Epithelial cell of esophagus (primary cell): ENCODE measurements around the gene CFAP77.

ENCODE experiments used
- DNase-seq: peaks from one replicate; pipeline ENCODE4 v3.0.0; 2010; ENCODE audit warnings: low read depth
- H3K4me3 ChIP-seq: 2 replicates; pipeline ENCODE4 v1.5.1; 2011; ENCODE audit warnings: mild to moderate bottlenecking, low read length, control low read depth
- CTCF ChIP-seq: IDR thresholded peaks from 2 replicates; pipeline ENCODE4 v1.5.1; 2011; ENCODE audit warnings: low read depth, mild to moderate bottlenecking, low read length, control low read depth, inconsistent platforms; ENCODE audit not compliant: insufficient read depth; ENCODE audit errors: missing control alignments

Gene CFAP77

GRCh38 chr9:132474253-132474652 is 64.2 kb downstream of the CFAP77 start:
- no peak for TF ChIP-seq CTCF
- no peak for DNase-seq
- H3K4me3 ChIP-seq: no peak overlapping the region

- no peak overlapping the region for H3K4me3 ChIP-seq
- DNase-seq: no peak
- TF ChIP-seq CTCF: no peak
Observed at GRCh38 chr9:132478353-132479050, 68.5 kb downstream of the CFAP77 start.

- no peak for DNase-seq
Observed at GRCh38 chr9:132479733-132480132, 69.7 kb downstream of the CFAP77 start.

GRCh38 chr9:132481053-132481849 is 71.2 kb downstream of the CFAP77 start:
- DNase-seq: no peak
- no peak overlapping the region for H3K4me3 ChIP-seq
- TF ChIP-seq CTCF: no peak

More at GRCh38 chr9:132479733-132480132, 69.7 kb downstream of the CFAP77 start:
- H3K4me3 ChIP-seq: no peak overlapping the region
- no peak for TF ChIP-seq CTCF

GRCh38 chr9:132482196-132482813 is 72.3 kb downstream of the CFAP77 start:
- H3K4me3 ChIP-seq: no peak overlapping the region
- no peak for DNase-seq
- TF ChIP-seq CTCF: no peak

- no peak for DNase-seq
- H3K4me3 ChIP-seq: no peak overlapping the region
- no peak for TF ChIP-seq CTCF
Observed at GRCh38 chr9:132485393-132485792, 75.4 kb downstream of the CFAP77 start.
